Panc1 (cell line): ENCODE data around the gene SGCB. TPM values are rescaled to one million over a fixed set of nuclear protein-coding genes. Genes with fewer than 3 reads are reported as not detected.

Experiments
- ATAC-seq: fragments of 200-7000 bp; cut with Tn5 transposase; 2 replicates; pipeline ENCODE4 v1.9.1; 2020; ENCODE audit warnings: mild to moderate bottlenecking, moderate library complexity
- BruUV-seq: library from RNA; stranded (reverse); fragments of 400-500 nt; replicated peaks from 2 replicates; lab custom pipeline; 2021; lab: Mats Ljungman, UMichigan
- CTCF ChIA-PET: fragments of 300-600 bp; sonication (Branson Sonifier 250); formaldehyde crosslinking; loops from one replicate; lab custom pipeline; 2022; ENCODE audit warnings: antibody characterized with exemption; lab: Charles Lee
- POLR2A ChIA-PET: fragments of 300-600 bp; sonication (Branson Sonifier 250); formaldehyde crosslinking; loops from one replicate; lab custom pipeline; 2022; ENCODE audit warnings: antibody characterized with exemption; lab: Charles Lee
- DNase-seq: peaks from one replicate; pipeline ENCODE4 v3.0.0-alpha.2; 2010; ENCODE audit warnings: low read depth, low spot score
- H3K27ac ChIP-seq: 2 replicates; pipeline ENCODE4 v1.5.1; 2011; ENCODE audit warnings: mild to moderate bottlenecking, low read length, inconsistent platforms
- H3K27me3 ChIP-seq: fragments of 200-500 bp; sonication (Bioruptor generic); 2 replicates; pipeline ENCODE4 v1.6.0; 2014; ENCODE audit warnings: low read length, inconsistent platforms; ENCODE audit not compliant: control insufficient read depth, insufficient read depth
- H3K36me3 ChIP-seq: fragments of 200-500 bp; sonication (Bioruptor generic); 2 replicates; pipeline ENCODE4 v1.5.1; 2014; ENCODE audit warnings: inconsistent platforms, mild to moderate bottlenecking, low read length, moderate library complexity; ENCODE audit not compliant: control insufficient read depth, insufficient read depth
- H3K4me1 ChIP-seq: 2 replicates; pipeline ENCODE4 v1.5.1; 2011; ENCODE audit warnings: inconsistent platforms, mild to moderate bottlenecking, low read length, moderate library complexity; ENCODE audit not compliant: control insufficient read depth, insufficient read depth
- H3K4me3 ChIP-seq, 2 experiments: 2 replicates each; pipeline ENCODE4 v1.5.1; 2011 to 2012; ENCODE audit warnings: low read depth in 2 of 2, low read length in 2 of 2, mild to moderate bottlenecking in 2 of 2, inconsistent platforms in 1 of 2, moderate library complexity in 1 of 2
- H3K9me3 ChIP-seq: fragments of 200-500 bp; sonication (Bioruptor generic); 2 replicates; pipeline ENCODE4 v1.5.1; 2014; ENCODE audit warnings: low read depth, mild to moderate bottlenecking, inconsistent platforms, low read length, moderate library complexity; ENCODE audit not compliant: control insufficient read depth, insufficient read depth
- CTCF ChIP-seq: fragments of 450-650 bp; IDR thresholded peaks from 2 replicates; pipeline ENCODE4 v1.5.1; 2017; ENCODE audit warnings: mild to moderate bottlenecking
- POLR2AphosphoS5 ChIP-seq: IDR thresholded peaks from 2 replicates; pipeline ENCODE4 v1.6.1; 2012; ENCODE audit warnings: mild to moderate bottlenecking, low read depth, low read length, moderate library complexity
- REST ChIP-seq, 2 experiments: IDR thresholded peaks; 2 replicates each; pipeline ENCODE4 v1.6.1; 2011 to 2012; ENCODE audit warnings: low read depth in 2 of 2, control low read depth in 1 of 2, low read length in 1 of 2, mild to moderate bottlenecking in 1 of 2, moderate library complexity in 1 of 2; ENCODE audit not compliant: insufficient read depth in 1 of 2
- SIN3A ChIP-seq: IDR thresholded peaks from 2 replicates; pipeline ENCODE4 v1.6.1; 2012; ENCODE audit warnings: low read depth, mild to moderate bottlenecking, low read length, moderate library complexity, borderline replicate concordance; ENCODE audit not compliant: insufficient read depth
- TCF7L2 ChIP-seq: IDR thresholded peaks from 2 replicates; pipeline ENCODE4 v1.6.1; 2011; ENCODE audit warnings: mild to moderate bottlenecking, low read depth, low read length, inconsistent platforms
- in situ Hi-C: cut with HindIII; loops from 2 replicates; pipeline ENCODE4 v1.10.0; 2016; ENCODE audit warnings: low sequenced_read_pairs, low pct_unique_long_range_greater_than_20kb
- intact Hi-C: fragments of 100-400 bp; cut with micrococcal nuclease; formaldehyde crosslinking; loops from one replicate; pipeline ENCODE4 v1.10.0; 2022; ENCODE audit not compliant: unreplicated experiment
- total RNA-seq: library from RNA; stranded (reverse); gene quantifications from one replicate; pipeline ENCODE4 v1.2.1, GENCODE V29; 2021; ENCODE audit not compliant: unreplicated experiment

The SGCB gene
- total RNA-seq, 1 experiment from 2014 or later = 27.6 TPM

GRCh38 chr4:52069571-52069970, 31.5 kb upstream of the SGCB start:
- Histone ChIP-seq H3K4me1 (no peaks in the 10 kb centered on the region), H3K36me3 (no peaks in the 10 kb centered on the region), H3K27me3 (no peaks in the 10 kb centered on the region; the same call in none of the 2 replicates), H3K27ac (no peak overlapping the region), H3K4me3 (no peak overlapping the region), H3K9me3 (no peaks in the 10 kb centered on the region)
- TF ChIP-seq TCF7L2 (no peak), SIN3A (no peak), REST (IDR thresholded peaks at IDR 0.05; ENCODE audit: insufficient read depth in 1 of 2, low read depth in 2 of 2, low read length in 1 of 2) (no peak), POLR2AphosphoS5 (no peak), CTCF (no peak)
- no TSS peak for BruUV-seq
- POLR2A ChIA-PET = no interaction called here
- intact Hi-C loops (no loop called here), in situ Hi-C loops (no loop called here)
- CTCF ChIA-PET = no interaction called here
- no peak for DNase-seq
- no peak for ATAC-seq

- Histone ChIP-seq H3K4me1 (no peaks in the 10 kb centered on the region), H3K36me3 (no peaks in the 10 kb centered on the region), H3K9me3 (no peaks in the 10 kb centered on the region), H3K27ac (no peak overlapping the region), H3K4me3 (no peak overlapping the region), H3K27me3 (no peaks in the 10 kb centered on the region; the same call in 1 of the 2 replicates)
- in situ Hi-C loops (no loop called here), intact Hi-C loops (no loop called here)
- no peak for TF ChIP-seq TCF7L2
- no peak for TF ChIP-seq REST (IDR thresholded peaks at IDR 0.05; ENCODE audit: insufficient read depth in 1 of 2, low read depth in 2 of 2, low read length in 1 of 2)
- no peak for TF ChIP-seq SIN3A
- TF ChIP-seq POLR2AphosphoS5 = no peak
- no peak for TF ChIP-seq CTCF
- ChIA-PET POLR2A (no interaction called here), CTCF (no interaction called here)
- ATAC-seq = no peak
- DNase-seq = no peak
- no TSS peak for BruUV-seq
Observed at GRCh38 chr4:52059372-52059771, 21.3 kb upstream of the SGCB start.
